ENCODE data around the gene CLEC1A. TPM values are rescaled to one million over a fixed set of nuclear protein-coding genes. Genes with fewer than 3 reads are reported as not detected.

The CLEC1A gene
- polyA plus RNA-seq, 1 donor (not counting 4 experiments of a cell fraction or from before 2014, with no cell fraction given), result 0.05 TPM

- Histone ChIP-seq H3K9me3 (ENCODE audit: control insufficient read depth, low read depth, low read length) (no peaks in the 10 kb centered on the region), H3K27me3 (ENCODE audit: control insufficient read depth, extremely low read depth, insufficient read depth, low read length) (no peaks in the 10 kb centered on the region), H3K79me2 (ENCODE audit: control insufficient read depth, insufficient read depth, low read length) (no peaks in the 10 kb centered on the region), H4K20me1 (ENCODE audit: control insufficient read depth, extremely low read depth, insufficient read depth, low read length) (no peaks in the 10 kb centered on the region), H3K4me1 (ENCODE audit: control insufficient read depth, extremely low read depth, insufficient read depth, low read length) (no peaks in the 10 kb centered on the region), H3K4me2 (ENCODE audit: control insufficient read depth, extremely low read depth, insufficient read depth, low read depth, low read length) (no peak overlapping the region), H3K4me3 (ENCODE audit: control insufficient read depth in 2 of 3, extremely low read depth in 1 of 3, insufficient read depth in 2 of 3, low read depth in 1 of 3, low read length in 3 of 3) (no peak overlapping the region), H3K36me3 (ENCODE audit: control insufficient read depth in 2 of 2, extremely low read depth in 1 of 2, insufficient read depth in 2 of 2, low read length in 2 of 2) (no peaks in the 10 kb centered on the region), H3K9ac (ENCODE audit: control insufficient read depth, extremely low read depth, insufficient read depth, low read length) (no peak overlapping the region), H2AFZ (ENCODE audit: control insufficient read depth, low read length) (no peak overlapping the region), H3K9me1 (ENCODE audit: control insufficient read depth, extremely low read depth, insufficient read depth, low read length) (no peaks in the 10 kb centered on the region), H3K27ac (ENCODE audit: control insufficient read depth, insufficient read depth, low read length) (no peak overlapping the region)
- FAIRE-seq, result no peak
- DNase-seq (ENCODE audit: low read depth, low spot score), result no peak
- TF ChIP-seq, protein P1, sequence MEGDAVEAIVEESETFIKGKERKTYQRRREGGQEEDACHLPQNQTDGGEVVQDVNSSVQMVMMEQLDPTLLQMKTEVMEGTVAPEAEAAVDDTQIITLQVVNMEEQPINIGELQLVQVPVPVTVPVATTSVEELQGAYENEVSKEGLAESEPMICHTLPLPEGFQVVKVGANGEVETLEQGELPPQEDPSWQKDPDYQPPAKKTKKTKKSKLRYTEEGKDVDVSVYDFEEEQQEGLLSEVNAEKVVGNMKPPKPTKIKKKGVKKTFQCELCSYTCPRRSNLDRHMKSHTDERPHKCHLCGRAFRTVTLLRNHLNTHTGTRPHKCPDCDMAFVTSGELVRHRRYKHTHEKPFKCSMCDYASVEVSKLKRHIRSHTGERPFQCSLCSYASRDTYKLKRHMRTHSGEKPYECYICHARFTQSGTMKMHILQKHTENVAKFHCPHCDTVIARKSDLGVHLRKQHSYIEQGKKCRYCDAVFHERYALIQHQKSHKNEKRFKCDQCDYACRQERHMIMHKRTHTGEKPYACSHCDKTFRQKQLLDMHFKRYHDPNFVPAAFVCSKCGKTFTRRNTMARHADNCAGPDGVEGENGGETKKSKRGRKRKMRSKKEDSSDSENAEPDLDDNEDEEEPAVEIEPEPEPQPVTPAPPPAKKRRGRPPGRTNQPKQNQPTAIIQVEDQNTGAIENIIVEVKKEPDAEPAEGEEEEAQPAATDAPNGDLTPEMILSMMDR (optimal IDR thresholded peaks at IDR 0.05 in 1 of 3, IDR thresholded peaks at IDR 0.05 in 1 of 3, conservative IDR thresholded peaks at IDR 0.05 in 1 of 3; ENCODE audit: extremely low read depth in 1 of 3, insufficient read depth in 2 of 3, low read length in 3 of 3), result no peak
- no peak for TF ChIP-seq EZH2 (IDR thresholded peaks at IDR 0.05; ENCODE audit: low read length)
- dilution Hi-C loops (cut with MboI; ENCODE audit: extremely low pct_ligation_motif_present, low sequenced_read_pairs), result no loop called here
Observed at GRCh38 chr12:10086387-10086786, 12.4 kb downstream of the CLEC1A start.

GRCh38 chr12:10084733-10085132 is 14.1 kb downstream of the CLEC1A start:
- Histone ChIP-seq H3K27ac (ENCODE audit: control insufficient read depth, insufficient read depth, low read length) (no peak overlapping the region), H3K9me3 (ENCODE audit: control insufficient read depth, low read depth, low read length) (no peaks in the 10 kb centered on the region), H3K79me2 (ENCODE audit: control insufficient read depth, insufficient read depth, low read length) (no peaks in the 10 kb centered on the region), H3K36me3 (ENCODE audit: control insufficient read depth in 2 of 2, extremely low read depth in 1 of 2, insufficient read depth in 2 of 2, low read length in 2 of 2) (no peaks in the 10 kb centered on the region), H2AFZ (ENCODE audit: control insufficient read depth, low read length) (no peak overlapping the region), H3K27me3 (ENCODE audit: control insufficient read depth, extremely low read depth, insufficient read depth, low read length) (no peaks in the 10 kb centered on the region), H3K9ac (ENCODE audit: control insufficient read depth, extremely low read depth, insufficient read depth, low read length) (no peak overlapping the region), H4K20me1 (ENCODE audit: control insufficient read depth, extremely low read depth, insufficient read depth, low read length) (no peaks in the 10 kb centered on the region), H3K4me3 (ENCODE audit: control insufficient read depth in 2 of 3, extremely low read depth in 1 of 3, insufficient read depth in 2 of 3, low read depth in 1 of 3, low read length in 3 of 3) (no peak overlapping the region), H3K4me2 (ENCODE audit: control insufficient read depth, extremely low read depth, insufficient read depth, low read depth, low read length) (no peak overlapping the region), H3K9me1 (ENCODE audit: control insufficient read depth, extremely low read depth, insufficient read depth, low read length) (no peaks in the 10 kb centered on the region), H3K4me1 (ENCODE audit: control insufficient read depth, extremely low read depth, insufficient read depth, low read length) (no peaks in the 10 kb centered on the region)
- TF ChIP-seq, protein P1 (optimal IDR thresholded peaks at IDR 0.05 in 1 of 3, IDR thresholded peaks at IDR 0.05 in 1 of 3, conservative IDR thresholded peaks at IDR 0.05 in 1 of 3; ENCODE audit: extremely low read depth in 1 of 3, insufficient read depth in 2 of 3, low read length in 3 of 3), result no peak
- no peak for TF ChIP-seq EZH2 (IDR thresholded peaks at IDR 0.05; ENCODE audit: low read length)
- FAIRE-seq (no peak), DNase-seq (ENCODE audit: low read depth, low spot score) (no peak)
- dilution Hi-C loops (cut with MboI; ENCODE audit: extremely low pct_ligation_motif_present, low sequenced_read_pairs), result no loop called here
